H1 (cell line): ENCODE measurements around the gene TTLL9. TPM values are rescaled to one million over a fixed set of nuclear protein-coding genes. Genes with fewer than 3 reads are reported as not detected.

Experiments used
- CTCF ChIA-PET: fragments of 300-600 bp; sonication (Branson Sonifier 250); formaldehyde crosslinking; loops from one replicate; lab custom pipeline; 2021; ENCODE audit not compliant: partially characterized antibody; lab: Charles Lee
- POLR2A ChIA-PET: fragments of 300-600 bp; sonication (Branson Sonifier 250); formaldehyde crosslinking; loops from one replicate; lab custom pipeline; 2021; ENCODE audit warnings: inconsistent platforms; ENCODE audit not compliant: partially characterized antibody; lab: Charles Lee
- DNase-seq, 2 experiments: peaks; one replicate each; pipeline versions ENCODE4 v3.0.0 to v3.0.0-alpha.2; 2010 to 2022; ENCODE audit warnings: low spot score in 2 of 2, low read depth in 1 of 2, mixed read lengths in 1 of 2
- FAIRE-seq: peaks from 2 replicates; lab custom pipeline; 2011; peaks lifted over from hg19 to GRCh38; lab: Jason Lieb, UNC
- H2AFZ ChIP-seq: 2 replicates; pipeline ENCODE4 v1.8.1; 2012; ENCODE audit warnings: low read length, inconsistent platforms
- H2AK5ac ChIP-seq: 2 replicates; pipeline ENCODE4 v1.6.1; 2013; ENCODE audit warnings: low read depth, low read length
- H2BK120ac ChIP-seq: replicated peaks from 2 replicates; pipeline ENCODE3; 2013; ENCODE audit warnings: low read depth, low read length, inconsistent platforms
- H2BK12ac ChIP-seq: 2 replicates; pipeline ENCODE4 v1.6.1; 2013; ENCODE audit warnings: low read depth, low read length
- H2BK15ac ChIP-seq: 2 replicates; pipeline ENCODE4 v1.6.1; 2013; ENCODE audit warnings: low read length
- H2BK20ac ChIP-seq: 2 replicates; pipeline ENCODE4 v1.6.1; 2013; ENCODE audit warnings: low read length
- H2BK5ac ChIP-seq: 2 replicates; pipeline ENCODE4 v1.6.1; 2013; ENCODE audit warnings: low read depth, low read length
- H3K14ac ChIP-seq: 2 replicates; pipeline ENCODE4 v1.6.1; 2013; ENCODE audit warnings: inconsistent platforms; ENCODE audit not compliant: insufficient read length
- H3K18ac ChIP-seq: 2 replicates; pipeline ENCODE4 v1.6.1; 2013; ENCODE audit warnings: low read length; ENCODE audit errors: extremely low read depth
- H3K23ac ChIP-seq: 2 replicates; pipeline ENCODE4 v1.6.1; 2013; ENCODE audit warnings: inconsistent platforms; ENCODE audit not compliant: insufficient read length
- H3K23me2 ChIP-seq: 2 replicates; pipeline ENCODE4 v1.6.1; 2013; ENCODE audit warnings: low read depth, low read length
- H3K27ac ChIP-seq: 2 replicates; pipeline ENCODE4 v1.6.1; 2011; ENCODE audit warnings: low read depth, low read length, inconsistent platforms
- H3K27me3 ChIP-seq, 4 experiments: replicated peaks in 1 of 4; 1 replicate in 1 of 4; 2 replicates in 3 of 4; pipeline versions ENCODE4 v1.6.1 to v1.8.1; 2011 to 2013; ENCODE audit warnings: low read length in 3 of 4, mild to moderate bottlenecking in 3 of 4, inconsistent platforms in 2 of 4, mixed read lengths in 2 of 4, moderate library complexity in 1 of 4; ENCODE audit not compliant: control insufficient read depth in 3 of 4, insufficient read depth in 3 of 4; ENCODE audit errors: extremely low read depth in 1 of 4
- H3K36me3 ChIP-seq, 4 experiments: 2 replicates each; pipeline versions ENCODE4 v1.6.1 to v1.8.1; 2011 to 2013; ENCODE audit warnings: mild to moderate bottlenecking in 4 of 4, low read length in 3 of 4, moderate library complexity in 2 of 4, control low read depth in 1 of 4, inconsistent platforms in 1 of 4; ENCODE audit not compliant: insufficient read depth in 4 of 4, control insufficient read depth in 2 of 4
- H3K4ac ChIP-seq: replicated peaks from 2 replicates; pipeline ENCODE3; 2013; ENCODE audit warnings: low read length, low read depth, mixed read lengths, inconsistent platforms; ENCODE audit not compliant: insufficient read length
- H3K4me1 ChIP-seq, 4 experiments: replicated peaks in 1 of 4; 1 replicate in 1 of 4; 2 replicates in 3 of 4; pipeline versions ENCODE4 v1.6.1 to v1.8.1; 2011 to 2013; ENCODE audit warnings: low read length in 3 of 4, inconsistent platforms in 2 of 4, mixed read lengths in 1 of 4; ENCODE audit not compliant: insufficient read depth in 4 of 4, control insufficient read depth in 3 of 4
- H3K4me2 ChIP-seq, 2 experiments: 2 replicates each; pipeline versions ENCODE4 v1.6.1 to v1.8.1; 2011 to 2013; ENCODE audit warnings: low read depth in 2 of 2, low read length in 2 of 2, control low read depth in 1 of 2, inconsistent platforms in 1 of 2, mild to moderate bottlenecking in 1 of 2; ENCODE audit not compliant: insufficient read depth in 1 of 2
- H3K4me3 ChIP-seq, 4 experiments: fragments of 200-600, 300-600 bp in 1 of 4; sonication (generic), shearing (Covaris generic), sonication (Bioruptor Twin) in 1 of 4; 2 replicates each; pipeline versions ENCODE4 v1.5.1 to v1.8.1; 2011 to 2016; ENCODE audit warnings: low read length in 4 of 4, low read depth in 3 of 4, control low read depth in 2 of 4, inconsistent platforms in 2 of 4, mild to moderate bottlenecking in 2 of 4, mixed read lengths in 1 of 4, moderate library complexity in 1 of 4; ENCODE audit not compliant: insufficient read depth in 2 of 4; ENCODE audit errors: extremely low read depth in 1 of 4
- H3K56ac ChIP-seq: replicated peaks from 2 replicates; pipeline ENCODE3; 2013; ENCODE audit warnings: low read depth, mild to moderate bottlenecking, mixed read lengths, low read length, inconsistent platforms; ENCODE audit not compliant: insufficient read length
- H3K79me1 ChIP-seq: 2 replicates; pipeline ENCODE4 v1.6.1; 2013; ENCODE audit warnings: low read depth, low read length, control low read depth
- H3K79me2 ChIP-seq, 2 experiments: 2 replicates each; pipeline versions ENCODE4 v1.6.1 to v1.8.1; 2012 to 2013; ENCODE audit warnings: low read length in 2 of 2, mild to moderate bottlenecking in 2 of 2, inconsistent platforms in 1 of 2; ENCODE audit not compliant: insufficient read depth in 2 of 2, control insufficient read depth in 1 of 2
- H3K9ac ChIP-seq, 4 experiments: replicated peaks in 1 of 4; 1 replicate in 1 of 4; 2 replicates in 3 of 4; pipeline versions ENCODE4 v1.6.1 to v1.8.1; 2011 to 2013; ENCODE audit warnings: low read depth in 3 of 4, low read length in 3 of 4, control low read depth in 2 of 4, mild to moderate bottlenecking in 2 of 4, moderate library complexity in 2 of 4, inconsistent platforms in 1 of 4; ENCODE audit errors: extremely low read depth in 1 of 4
- H3K9me3 ChIP-seq, 2 experiments: 2 replicates each; pipeline versions ENCODE4 v1.6.1 to v1.8.1; 2012 to 2013; ENCODE audit warnings: mild to moderate bottlenecking in 2 of 2, moderate library complexity in 2 of 2, control low read depth in 1 of 2, inconsistent platforms in 1 of 2, low read depth in 1 of 2, low read length in 1 of 2, mixed read lengths in 1 of 2; ENCODE audit not compliant: insufficient read depth in 2 of 2
- H4K20me1 ChIP-seq, 2 experiments: replicated peaks in 1 of 2; 2 replicates each; pipeline versions ENCODE3 to v1.8.1; 2011 to 2013; ENCODE audit warnings: inconsistent platforms in 2 of 2, low read length in 2 of 2, mild to moderate bottlenecking in 1 of 2; ENCODE audit not compliant: insufficient read depth in 2 of 2, control insufficient read depth in 1 of 2
- H4K5ac ChIP-seq: 2 replicates; pipeline ENCODE4 v1.6.1; 2013; ENCODE audit warnings: low read length, low read depth, mixed read lengths, inconsistent platforms; ENCODE audit not compliant: insufficient read length
- H4K8ac ChIP-seq: 2 replicates; pipeline ENCODE4 v1.8.0; 2013; ENCODE audit warnings: mild to moderate bottlenecking, moderate library complexity, low read length, inconsistent platforms; ENCODE audit not compliant: insufficient read depth; ENCODE audit errors: extremely low read depth
- H4K91ac ChIP-seq: replicated peaks from 2 replicates; pipeline ENCODE3; 2013; ENCODE audit warnings: low read length, mixed read lengths, inconsistent platforms; ENCODE audit not compliant: insufficient read length
- TAF7 ChIP-seq: optimal IDR thresholded peaks from 2 replicates; pipeline ENCODE3; 2011; ENCODE audit warnings: low read depth, mild to moderate bottlenecking, inconsistent platforms, low read length, moderate library complexity, borderline replicate concordance
- WGBS, 2 experiments: shearing (Covaris generic) in 1 of 2; methylation state at CpG; one replicate each; pipeline versions ENCODE4 v1.1.6 to v1.1.7; 2013 to 2015; ENCODE audit warnings: low lambda C conversion rate in 2 of 2, mixed read lengths in 2 of 2, inconsistent platforms in 1 of 2, low coverage in 1 of 2, missing lambda C conversion rate in 1 of 2; ENCODE audit not compliant: insufficient replicate concordance in 2 of 2, insufficient coverage in 1 of 2, insufficient read length in 1 of 2; ENCODE audit errors: extremely low coverage in 1 of 2, missing lambda C conversion rate in 1 of 2; 5-methylcytosine and 5-hydroxymethylcytosine counted together
- polyA plus RNA-seq, 7 experiments: library from polyadenylated mRNA; depleted of rRNA in 3 of 7; stranded (reverse) in 5 of 7; unstranded in 2 of 7; fragments of >200 nt in 5 of 7; fragments of 200-250 nt in 2 of 7; gene quantifications; 1 replicate in 5 of 7; 2 replicates in 1 of 7; 4 replicates in 1 of 7; pipeline versions ENCODE4 v1.2.1 to v1.2.3, GENCODE V29; 2011 to 2013; ENCODE audit warnings: missing spikeins in 2 of 7, mixed read lengths in 2 of 7
- total RNA-seq: library from RNA; stranded (reverse); fragmentation: NEBNext Ultra II Directional; extraction: Animal tissue kit (Norgen Biotek cat#: 25700); gene quantifications from 2 replicates; pipeline ENCODE4 v1.2.1, GENCODE V29; 2021

The TTLL9 gene
- total and polyA plus RNA-seq, 2 of the 8 experiments (the other 6 are each of a cell fraction or from before 2014, with no cell fraction given) = 0.06 TPM; not detected in 1

DNA sequence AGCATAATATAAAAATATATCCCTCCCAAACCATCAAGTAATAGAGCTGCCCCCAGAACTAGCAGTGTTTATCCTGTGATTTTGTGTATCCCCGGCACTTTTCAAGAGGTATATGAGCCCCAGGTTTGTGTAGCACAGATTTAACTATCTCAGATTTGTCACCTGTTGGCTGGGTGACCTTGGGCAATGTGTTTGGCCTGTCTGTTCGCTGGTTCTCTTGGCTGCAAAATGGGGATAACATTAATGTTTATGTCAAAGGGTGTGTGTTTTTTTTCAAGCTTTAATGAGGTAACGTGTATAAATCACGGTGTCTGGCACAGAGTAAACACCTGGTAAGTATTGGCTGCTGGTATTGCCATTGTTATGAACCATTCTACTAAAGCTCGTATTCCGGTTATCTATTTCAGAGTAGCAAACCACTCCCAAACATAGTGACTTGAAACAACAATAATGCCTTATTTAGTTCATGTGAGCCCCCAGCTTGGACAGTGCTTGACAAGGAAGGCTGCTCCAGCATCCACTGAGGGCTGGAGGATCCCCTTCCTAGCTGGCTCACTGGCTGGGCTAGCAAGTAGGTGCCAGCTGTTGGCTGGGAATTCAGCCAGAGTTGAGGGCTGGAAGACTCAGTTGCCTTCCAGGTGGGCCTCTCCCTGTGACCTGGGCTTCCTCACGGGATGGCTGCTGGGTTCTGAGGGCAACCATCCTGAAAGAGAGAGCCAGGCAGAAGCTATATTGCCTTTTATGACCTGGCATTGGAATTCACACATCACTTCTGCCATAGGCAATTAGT lies 45.3 kb downstream of the TTLL9 start:
- Histone ChIP-seq H2AFZ (no peak overlapping the region), H2BK12ac (no peak overlapping the region), H3K27me3 (no peaks in the 10 kb centered on the region), H4K5ac (no peak overlapping the region), H3K23ac (no peak overlapping the region), H3K79me2 (no peaks in the 10 kb centered on the region), H3K9me3 (no peaks in the 10 kb centered on the region), H3K36me3 (no peaks in the 10 kb centered on the region), H4K91ac (no peak overlapping the region), H3K18ac (no peak overlapping the region), H3K4me1 (peaks cover 15 to 38% (median 30%) of the 10 kb centered on the region in 4 experiments), H2BK20ac (no peak overlapping the region), H3K14ac (no peak overlapping the region), H3K79me1 (no peaks in the 10 kb centered on the region), H3K9ac (no peak overlapping the region), H2AK5ac (no peak overlapping the region), H3K4me3 (no peak overlapping the region), H3K56ac (no peak overlapping the region), H3K4me2 (no peak overlapping the region), H3K4ac (no peak overlapping the region), H3K23me2 (peaks cover 2% of the 10 kb centered on the region; the same call in 1 of the 2 replicates), H2BK15ac (no peak overlapping the region), H3K27ac (no peak overlapping the region)
- FAIRE-seq (no peak), DNase-seq (no peak)
- 87% methylated on average over 7 of the region's 7 CpGs; no CpG with 5 or more reads in 1 of the 2 experiments for WGBS, 2 experiments
- POLR2A ChIA-PET = interaction anchor here (0.6 kb wide), 1 partner anchor 16 kb away, joined by 4 read pairs; no protein-coding TSS in a partner anchor
- TF ChIP-seq TAF7 = no peak
- TF ChIP-seq, all 59 proteins: peak for 0
- Histone ChIP-seq H4K20me1 (no peaks in the 10 kb centered on the region), H4K8ac (no peak overlapping the region), H2BK5ac (no peak overlapping the region), H2BK120ac (no peak overlapping the region)
- CTCF ChIA-PET = interaction anchor here (0.7 to 1.4 kb wide), 4 partner anchors 65 to 115 kb away, joined by 3 to 6 read pairs (median 3); no protein-coding TSS in a partner anchor
